ENCODE results near the gene TBRG4.

TBRG4 gene

GRCh38 chr7:45055016-45055415, 56.5 kb downstream of the TBRG4 start:
- no peak for TF ChIP-seq CTCF (IDR thresholded peaks at IDR 0.05)

- TF ChIP-seq CTCF (IDR thresholded peaks at IDR 0.05), result no peak
Measured at GRCh38 chr7:45054442-45054841, 57.1 kb downstream of the TBRG4 start.

- TF ChIP-seq CTCF (IDR thresholded peaks at IDR 0.05), result no peak
Measured at GRCh38 chr7:45053941-45054340, 57.6 kb downstream of the TBRG4 start.

- no peak for TF ChIP-seq CTCF (IDR thresholded peaks at IDR 0.05)
Measured at GRCh38 chr7:45053401-45053800, 58.1 kb downstream of the TBRG4 start.

GRCh38 chr7:45052011-45052410, 59.5 kb downstream of the TBRG4 start:
- no peak for TF ChIP-seq CTCF (IDR thresholded peaks at IDR 0.05)

GRCh38 chr7:45050198-45050597, 61.3 kb downstream of the TBRG4 start:
- TF ChIP-seq CTCF (IDR thresholded peaks at IDR 0.05), result no peak

All from LNCAP (cell line).